HepG2 (cell line): ENCODE measurements around the gene TP53BP2.

Source experiments
- HNRNPL ChIP-seq: fragments of 200-400 bp; formaldehyde crosslinking; IDR thresholded peaks from 2 replicates; pipeline ENCODE4 v1.6.1; 2017; ENCODE audit warnings: mild to moderate bottlenecking, low read depth, low read length
- HOXA7 ChIP-seq: sonication (generic); formaldehyde crosslinking; IDR thresholded peaks from 2 replicates; pipeline ENCODE4 v1.8.1; 2022; ENCODE audit warnings: mild to moderate bottlenecking, missing genetic modification reagents, moderate library complexity
- TF ChIP-seq, protein P1 (sequence below): sonication (generic); formaldehyde crosslinking; IDR thresholded peaks from 2 replicates; pipeline ENCODE4 v1.4.0; 2020; ENCODE audit warnings: missing genetic modification reagents

DNA sequence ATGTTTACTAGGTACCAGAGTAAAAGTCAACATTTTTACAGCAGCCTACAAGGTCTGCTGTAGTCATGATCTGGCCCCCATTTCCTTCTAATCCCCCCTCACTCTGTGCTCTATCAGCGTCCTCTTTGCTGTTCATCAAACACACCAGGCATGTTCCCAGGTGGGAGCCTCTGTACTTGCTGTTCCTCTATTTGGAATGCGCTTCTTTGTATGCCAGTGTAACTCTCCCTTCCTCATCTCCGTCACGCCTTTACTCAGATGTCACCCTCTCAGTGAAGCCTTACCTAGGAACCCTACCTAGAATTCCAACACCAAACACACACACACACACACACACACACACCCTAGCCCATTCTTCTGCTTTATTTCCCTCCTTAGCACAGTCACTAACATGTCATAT is 21.0 kb downstream of the TP53BP2 start:
- TF ChIP-seq HNRNPL (no peak), HOXA7 (CRISPR knock-in tag) (no peak)
- TF ChIP-seq, protein P1, sequence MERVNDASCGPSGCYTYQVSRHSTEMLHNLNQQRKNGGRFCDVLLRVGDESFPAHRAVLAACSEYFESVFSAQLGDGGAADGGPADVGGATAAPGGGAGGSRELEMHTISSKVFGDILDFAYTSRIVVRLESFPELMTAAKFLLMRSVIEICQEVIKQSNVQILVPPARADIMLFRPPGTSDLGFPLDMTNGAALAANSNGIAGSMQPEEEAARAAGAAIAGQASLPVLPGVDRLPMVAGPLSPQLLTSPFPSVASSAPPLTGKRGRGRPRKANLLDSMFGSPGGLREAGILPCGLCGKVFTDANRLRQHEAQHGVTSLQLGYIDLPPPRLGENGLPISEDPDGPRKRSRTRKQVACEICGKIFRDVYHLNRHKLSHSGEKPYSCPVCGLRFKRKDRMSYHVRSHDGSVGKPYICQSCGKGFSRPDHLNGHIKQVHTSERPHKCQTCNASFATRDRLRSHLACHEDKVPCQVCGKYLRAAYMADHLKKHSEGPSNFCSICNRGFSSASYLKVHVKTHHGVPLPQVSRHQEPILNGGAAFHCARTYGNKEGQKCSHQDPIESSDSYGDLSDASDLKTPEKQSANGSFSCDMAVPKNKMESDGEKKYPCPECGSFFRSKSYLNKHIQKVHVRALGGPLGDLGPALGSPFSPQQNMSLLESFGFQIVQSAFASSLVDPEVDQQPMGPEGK (CRISPR knock-in tag) = no peak
